Ureter (tissue), 1 donor: ENCODE measurements around the gene CYP2F1. TPM values are rescaled to one million over a fixed set of nuclear protein-coding genes. Genes with fewer than 3 reads are reported as not detected.
"Not testable (repeated sequence)": the region's sequence is repeated elsewhere in the genome, so short reads cannot be mapped to it uniquely, and the experiment has no call there.

Source experiments
- DNase-seq: peaks from one replicate; pipeline ENCODE4 v3.0.0-alpha.2; 2020; ENCODE audit warnings: low spot score
- total RNA-seq: library from RNA; stranded (reverse); gene quantifications from one replicate; pipeline ENCODE4 v1.2.4, GENCODE V29; 2023
- donor health status: DM: yes; HTN: yes; CAD: no.

CYP2F1 gene
- total RNA-seq, 1 donor from 2014 or later, result not detected

DNA sequence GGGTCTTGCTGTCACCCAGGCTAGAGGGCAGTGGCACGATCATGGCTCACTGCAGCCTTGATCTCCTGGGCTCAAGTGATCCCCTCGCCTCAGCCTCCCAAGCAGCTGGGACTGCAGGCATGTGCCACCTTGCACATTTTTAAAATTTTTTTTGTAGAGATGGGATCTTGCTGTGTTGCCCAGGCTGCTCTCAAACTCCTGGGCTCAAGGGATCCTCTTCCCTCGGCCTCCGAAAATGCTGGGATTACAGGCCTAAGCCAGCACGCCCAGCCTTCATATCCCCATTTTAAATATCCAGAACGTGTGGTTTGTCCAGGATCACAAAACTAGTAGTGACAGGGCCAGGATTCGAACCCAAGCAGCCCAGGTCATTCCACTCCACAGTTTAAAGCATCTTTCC, 13.1 kb downstream of the CYP2F1 start:
- not testable (repeated sequence) for DNase-seq

DNA sequence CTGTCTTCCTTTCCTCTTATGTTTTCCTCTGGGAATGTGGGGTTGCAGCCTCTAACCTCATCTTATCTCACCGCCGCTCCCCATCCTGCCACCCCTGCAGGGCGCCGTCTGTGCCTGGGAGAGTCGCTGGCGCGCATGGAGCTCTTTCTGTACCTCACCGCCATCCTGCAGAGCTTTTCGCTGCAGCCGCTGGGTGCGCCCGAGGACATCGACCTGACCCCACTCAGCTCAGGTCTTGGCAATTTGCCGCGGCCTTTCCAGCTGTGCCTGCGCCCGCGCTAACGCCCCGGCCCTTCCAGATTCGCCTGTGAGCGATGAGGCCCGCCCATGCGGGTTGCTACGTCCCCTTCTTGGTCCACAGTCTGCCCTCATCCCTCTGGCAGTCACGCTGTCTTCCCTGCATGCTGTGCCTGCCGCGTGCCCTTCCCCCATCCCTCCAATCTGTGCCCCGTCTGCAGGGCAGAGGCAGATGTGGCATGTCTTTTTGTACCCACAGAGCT, 13.6 kb downstream of the CYP2F1 start:
- DNase-seq, result peak; percentile 84

DNA sequence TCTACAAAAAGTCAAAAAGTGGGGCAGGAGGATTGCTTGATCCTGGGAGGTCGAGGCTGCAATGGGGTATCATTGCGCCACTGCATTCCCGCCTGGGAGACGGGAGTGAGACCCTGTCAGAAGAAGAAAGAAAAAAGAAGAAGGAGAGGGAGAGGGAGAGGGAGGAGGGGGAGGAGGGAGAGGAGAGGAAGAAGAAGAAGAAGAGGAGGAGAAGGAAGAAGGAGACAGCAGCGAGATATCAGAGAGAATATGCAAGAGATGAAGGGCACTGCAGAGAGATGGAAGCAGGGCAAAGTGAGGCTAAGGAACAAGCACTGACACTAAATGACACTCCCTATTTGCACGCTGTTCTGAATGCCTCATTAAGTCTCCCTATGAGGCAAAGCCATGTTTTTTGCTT, 14.5 kb downstream of the CYP2F1 start:
- no peak for DNase-seq

DNA sequence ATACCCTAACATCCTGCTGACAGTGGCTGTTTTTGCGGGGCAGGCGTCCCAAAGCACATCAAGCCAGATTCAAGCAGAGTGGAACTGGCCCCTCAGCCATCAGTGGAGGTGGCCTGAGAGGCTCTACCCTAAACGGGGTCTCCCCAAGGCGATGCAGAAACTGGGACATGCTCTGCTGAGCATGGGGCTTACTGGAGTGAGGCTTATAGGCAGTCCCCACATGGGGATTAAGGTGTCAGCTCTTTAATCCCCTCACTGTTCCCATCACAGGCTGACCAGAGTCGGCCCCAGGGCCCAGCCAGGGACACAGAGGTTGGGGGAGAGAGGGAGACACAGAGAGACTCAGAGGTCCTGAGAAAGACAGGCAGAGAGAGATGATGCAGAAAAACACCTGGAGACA, 17.0 kb downstream of the CYP2F1 start:
- no peak for DNase-seq

DNA sequence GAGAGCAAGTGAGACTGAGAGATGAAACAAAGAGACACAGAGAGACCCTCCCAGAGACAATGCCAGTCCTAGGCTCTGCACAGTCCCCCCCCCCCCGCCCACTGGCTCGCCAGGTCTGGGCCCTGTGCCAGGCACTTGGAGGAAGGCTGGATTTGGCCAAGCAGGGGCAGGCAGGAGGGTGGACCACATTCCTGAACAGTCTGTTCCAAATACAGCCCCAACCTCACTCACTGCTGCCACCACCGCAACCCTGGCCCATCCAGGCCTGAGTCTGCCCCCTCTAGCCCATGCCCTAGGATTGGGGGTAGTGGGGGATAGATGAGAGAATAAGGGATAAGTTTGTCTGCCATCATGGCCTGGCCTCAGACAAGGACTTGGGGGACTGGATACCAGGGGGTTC, 19.0 kb downstream of the CYP2F1 start:
- DNase-seq, result no peak

DNA sequence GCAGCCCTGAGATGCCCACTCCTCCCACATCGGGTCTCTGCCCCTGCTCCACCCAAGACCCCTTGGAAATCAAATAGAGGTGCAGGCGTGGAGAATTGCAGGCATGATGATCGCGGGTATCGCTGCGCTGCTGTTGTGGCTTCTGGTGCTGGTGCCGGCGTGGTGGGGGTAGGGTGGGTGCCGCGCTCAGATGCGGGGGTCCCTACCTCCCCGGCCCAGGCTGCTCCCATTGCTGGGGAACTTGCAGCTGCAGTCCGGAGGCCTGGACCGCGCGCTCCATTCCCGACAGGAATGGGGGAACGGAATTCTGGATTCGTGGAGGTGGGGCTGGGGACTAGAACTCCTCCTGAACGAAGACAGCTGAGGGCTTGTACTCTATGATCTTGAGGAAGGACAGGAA, 20.4 kb downstream of the CYP2F1 start:
- no peak for DNase-seq

DNA sequence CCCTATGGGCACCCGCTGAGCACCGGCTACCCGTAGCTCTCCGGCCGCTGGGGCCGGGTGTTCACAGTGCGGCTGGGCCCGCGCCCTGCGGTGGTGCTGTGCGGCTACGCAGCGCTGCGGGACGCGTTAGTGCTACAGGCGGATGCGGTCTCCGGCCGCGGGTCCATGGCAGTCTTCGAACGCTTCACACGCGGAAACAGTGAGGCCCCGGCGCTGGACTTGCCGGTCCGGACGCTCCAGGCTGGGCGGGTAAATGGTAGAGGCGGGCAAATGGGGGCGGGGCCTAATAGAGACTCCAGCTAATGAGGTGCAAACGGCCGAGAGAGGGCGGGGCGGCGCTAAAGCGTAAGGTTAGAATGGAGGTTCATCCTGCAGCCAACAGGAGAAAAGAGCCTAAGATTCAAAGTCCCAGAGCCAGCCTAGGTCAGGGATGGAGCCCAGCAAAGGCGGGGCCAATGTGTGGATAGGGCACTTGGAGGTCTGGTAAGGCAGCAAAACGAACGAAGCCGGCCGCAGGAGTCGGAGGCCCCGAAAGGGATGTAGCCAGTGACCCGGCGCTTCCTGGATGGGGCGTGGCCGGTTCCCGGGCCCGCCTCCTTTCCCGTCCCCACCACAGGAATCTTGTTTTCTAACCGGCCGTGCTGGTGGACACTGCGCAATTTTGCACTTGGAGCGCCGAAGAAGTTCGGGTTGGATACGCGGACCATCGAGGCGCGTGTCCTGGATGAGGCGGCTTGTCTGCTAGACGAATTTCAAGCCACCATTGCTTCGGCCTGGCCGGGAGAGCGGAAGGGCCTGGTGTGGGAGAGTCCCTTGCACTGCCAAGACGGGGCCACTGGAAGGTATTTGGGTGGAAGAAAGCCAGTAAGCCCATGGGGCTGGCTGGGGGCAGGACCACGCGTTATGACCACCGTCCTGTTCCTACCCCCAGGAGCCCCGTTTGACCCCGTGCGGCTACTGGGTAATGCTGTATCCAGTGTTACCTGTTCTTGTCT, 21.5 kb downstream of the CYP2F1 start:
- not testable (repeated sequence) for DNase-seq

DNA sequence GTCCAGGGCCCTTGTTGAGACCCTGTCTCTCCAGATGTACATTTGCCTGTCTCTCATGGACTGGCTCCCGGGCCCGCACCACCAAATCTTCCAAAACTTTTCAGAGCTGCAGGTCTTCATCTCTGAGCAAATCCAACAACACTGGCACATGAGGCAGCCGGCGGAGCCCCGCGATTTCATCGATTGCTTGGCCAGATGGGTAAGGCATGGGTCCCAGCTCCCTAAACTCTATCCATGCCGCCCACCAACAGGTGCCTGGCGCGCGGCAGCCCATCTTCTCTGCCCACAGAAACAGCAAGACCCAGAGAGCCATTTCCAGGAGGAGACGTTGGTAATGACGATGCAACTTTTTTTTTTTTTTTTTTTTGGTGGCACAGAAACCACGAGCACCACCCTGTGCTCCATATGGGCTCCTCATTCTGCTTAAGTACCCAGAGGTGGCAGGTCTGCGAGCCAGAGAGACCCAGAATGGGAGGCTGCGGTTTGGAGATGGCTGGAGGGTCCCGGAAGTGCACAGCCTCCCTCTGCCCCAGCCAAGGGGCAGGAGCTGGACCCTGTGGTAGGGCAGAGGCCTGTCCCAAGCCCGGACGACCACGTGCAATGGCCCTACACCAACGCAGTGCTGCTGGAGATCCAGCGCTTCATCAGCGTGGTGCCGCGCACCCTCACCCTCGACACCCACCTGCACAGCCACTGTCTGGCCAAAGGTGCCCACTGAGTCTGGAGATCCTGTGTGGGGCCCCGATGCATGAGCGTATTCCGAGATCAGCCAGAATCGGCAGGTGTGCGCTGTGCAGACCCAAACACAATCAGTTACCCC, 22.6 kb downstream of the CYP2F1 start:
- DNase-seq, result no peak

DNA sequence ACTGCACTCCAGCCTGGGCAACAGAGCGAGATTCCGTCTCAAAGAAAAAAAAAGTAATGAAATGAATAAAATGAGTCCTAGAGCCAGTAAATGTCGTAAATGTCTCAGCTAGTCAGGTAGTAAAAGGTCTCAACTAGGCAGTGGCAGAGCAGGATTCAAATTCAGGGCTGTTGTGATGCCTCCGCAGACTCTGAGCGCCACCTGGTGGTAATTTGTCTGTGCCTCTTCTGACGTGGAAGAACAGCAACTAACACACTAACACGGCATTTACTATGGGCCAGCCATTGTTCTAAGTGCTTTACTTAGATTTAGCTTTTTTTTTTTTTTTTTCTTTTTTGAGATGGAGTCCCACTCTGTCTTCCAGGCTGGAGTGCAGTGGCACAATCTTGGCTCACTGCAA, 30.2 kb downstream of the CYP2F1 start:
- peak; percentile 81 for DNase-seq

DNA sequence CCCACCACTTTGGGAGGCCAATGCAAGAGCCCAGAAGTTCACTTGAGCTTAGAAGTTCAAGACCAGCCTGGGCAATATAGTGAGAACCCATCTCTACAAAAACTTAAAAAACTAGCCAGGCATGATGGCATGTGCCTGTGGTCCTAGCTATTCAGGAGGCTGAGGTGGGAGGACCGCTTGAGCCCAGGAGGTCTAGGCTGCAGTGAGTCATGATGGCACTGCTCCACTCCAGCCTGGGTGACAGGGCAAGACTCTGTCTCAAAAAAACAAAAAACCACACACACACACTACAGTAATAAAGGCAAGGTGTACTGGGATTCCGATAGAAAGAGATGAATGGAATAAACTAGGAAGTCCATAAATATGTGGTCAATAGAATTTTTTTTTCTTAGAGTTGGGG, 35.6 kb downstream of the CYP2F1 start:
- DNase-seq, result no peak

DNA sequence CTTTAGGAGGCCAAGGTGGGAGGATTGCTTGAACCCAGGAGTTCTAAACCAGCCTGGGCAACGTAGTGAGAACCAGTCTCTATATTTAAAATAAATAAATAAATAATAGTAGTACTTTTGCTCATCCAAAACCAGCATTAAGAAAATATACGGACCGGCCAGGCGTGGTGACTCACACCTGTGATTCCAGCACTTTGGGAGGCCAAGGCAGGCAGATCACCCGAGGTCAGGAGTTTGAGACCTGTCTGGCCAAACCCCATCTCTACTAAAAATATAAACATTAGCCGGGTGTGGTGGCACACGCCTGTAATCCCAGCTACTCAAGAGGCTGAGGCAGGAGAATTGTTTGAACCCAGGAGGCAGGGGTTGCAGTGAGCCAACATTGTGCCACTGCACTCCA, 36.8 kb downstream of the CYP2F1 start:
- DNase-seq, result not testable (repeated sequence)

DNA sequence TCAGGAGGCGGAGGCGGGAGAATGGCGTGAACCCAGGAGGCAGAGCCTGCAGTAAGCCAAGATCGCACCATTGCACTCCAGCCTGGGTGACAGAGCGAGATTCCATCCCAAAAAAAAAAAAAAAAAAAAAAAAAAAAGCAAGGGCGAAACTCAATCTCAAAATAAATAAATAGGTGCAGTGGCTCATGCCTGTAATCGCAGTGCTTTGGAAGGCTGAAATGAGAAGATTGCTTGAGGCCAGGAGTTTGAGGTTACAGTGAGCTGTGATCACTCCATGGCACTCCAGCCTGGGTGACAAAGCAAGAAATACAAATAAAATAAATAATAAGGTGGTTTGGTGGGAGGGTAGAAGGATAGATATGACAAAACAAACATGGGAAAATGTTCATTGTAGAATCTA, 39.8 kb downstream of the CYP2F1 start:
- DNase-seq, result no peak

DNA sequence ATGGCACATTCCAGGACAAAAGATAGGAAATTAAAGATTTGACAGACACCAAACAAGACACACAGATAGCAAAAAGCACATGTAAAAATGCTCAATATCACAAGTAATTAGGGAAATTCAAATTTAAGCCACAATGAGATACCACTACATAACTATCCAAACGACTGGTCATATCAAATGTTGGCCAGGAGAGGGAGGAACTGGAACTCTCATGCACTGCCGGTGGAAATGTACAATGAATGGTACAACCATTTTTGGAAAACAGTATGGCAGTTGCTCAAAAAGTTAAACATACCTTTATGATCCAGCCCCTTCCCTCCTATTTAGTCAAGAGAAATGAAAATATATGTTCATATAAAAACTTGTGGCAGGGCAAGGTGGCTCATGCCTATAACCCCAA, 42.0 kb downstream of the CYP2F1 start:
- no peak for DNase-seq

DNA sequence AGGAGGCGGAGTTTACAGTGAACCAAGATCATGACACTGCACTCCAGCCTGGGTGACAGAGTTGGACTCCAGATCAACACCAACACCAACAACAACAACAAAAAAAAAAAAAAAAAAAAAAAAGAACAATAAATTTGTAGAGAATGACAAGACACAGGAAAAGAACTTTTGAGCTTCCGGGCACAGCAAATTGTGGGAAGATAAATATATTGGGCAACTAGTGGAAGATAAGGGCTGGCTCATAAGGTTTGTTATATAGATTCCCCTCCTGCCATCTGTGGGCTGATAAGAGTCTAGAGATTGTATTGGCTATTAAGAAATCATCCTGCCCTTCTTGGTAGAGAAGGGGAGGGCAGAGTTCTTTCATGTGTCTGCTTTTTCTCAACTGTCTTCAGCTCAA, 45.6 kb downstream of the CYP2F1 start:
- DNase-seq, result no peak

DNA sequence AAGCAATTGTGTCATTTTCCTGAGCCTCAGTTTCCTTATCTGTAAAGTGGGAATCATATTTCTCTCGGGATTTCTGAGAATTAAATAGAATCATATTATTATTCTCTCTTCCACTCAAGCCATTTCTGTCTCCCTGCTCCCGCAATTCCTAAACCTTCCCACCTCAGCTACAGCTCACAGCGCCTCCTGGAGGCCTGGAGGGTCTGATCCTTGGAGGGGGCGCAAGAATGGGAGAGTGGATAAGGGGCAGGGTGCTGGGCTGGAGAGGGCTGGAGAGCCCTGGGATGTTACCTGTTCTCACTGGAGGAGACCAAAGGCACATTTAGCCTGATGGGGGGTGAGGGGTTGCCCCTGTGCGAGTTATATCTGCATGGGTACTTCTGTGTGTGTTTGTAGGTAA, 47.7 kb downstream of the CYP2F1 start:
- DNase-seq, result no peak

DNA sequence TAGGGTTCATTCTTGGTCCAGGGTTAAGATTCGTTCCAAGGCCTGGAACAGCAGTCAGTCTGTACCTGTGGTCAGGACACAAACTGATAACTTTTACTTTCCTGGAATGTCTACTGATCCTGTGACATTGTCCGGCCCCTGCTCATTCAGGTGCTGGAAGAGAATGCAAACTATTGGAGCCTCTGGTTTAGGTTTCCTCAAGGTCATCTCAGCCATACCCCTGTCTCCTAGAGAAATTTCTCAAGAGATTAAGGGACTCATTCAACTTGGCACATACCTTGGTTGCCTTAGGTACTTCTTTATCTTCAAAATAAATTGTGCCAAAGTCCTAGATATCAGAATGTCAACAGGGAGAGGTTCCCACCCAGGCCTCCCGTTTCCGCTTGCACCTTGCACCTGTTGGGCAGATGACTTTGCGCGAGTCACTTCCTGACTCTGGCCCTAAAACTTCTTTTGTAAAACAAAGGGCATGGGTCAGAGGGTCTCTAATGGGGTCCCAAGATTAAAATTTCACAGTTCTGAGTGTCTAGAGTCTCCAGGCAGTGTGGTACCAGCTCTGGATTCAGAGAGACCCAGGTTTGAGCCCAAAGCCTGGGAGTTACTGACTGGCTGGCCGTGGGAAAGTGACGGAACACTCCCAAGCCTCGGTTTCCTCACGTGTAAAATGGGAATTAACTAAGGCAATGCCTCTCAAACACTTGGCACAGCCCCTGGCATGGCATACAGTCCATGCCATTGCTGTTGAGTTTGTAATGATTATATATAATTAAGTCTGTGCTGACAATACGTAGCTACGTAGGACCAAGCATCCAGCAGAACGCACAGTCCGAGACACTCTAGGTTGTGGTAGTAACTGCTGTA, 52.9 kb downstream of the CYP2F1 start:
- no peak for DNase-seq

DNA sequence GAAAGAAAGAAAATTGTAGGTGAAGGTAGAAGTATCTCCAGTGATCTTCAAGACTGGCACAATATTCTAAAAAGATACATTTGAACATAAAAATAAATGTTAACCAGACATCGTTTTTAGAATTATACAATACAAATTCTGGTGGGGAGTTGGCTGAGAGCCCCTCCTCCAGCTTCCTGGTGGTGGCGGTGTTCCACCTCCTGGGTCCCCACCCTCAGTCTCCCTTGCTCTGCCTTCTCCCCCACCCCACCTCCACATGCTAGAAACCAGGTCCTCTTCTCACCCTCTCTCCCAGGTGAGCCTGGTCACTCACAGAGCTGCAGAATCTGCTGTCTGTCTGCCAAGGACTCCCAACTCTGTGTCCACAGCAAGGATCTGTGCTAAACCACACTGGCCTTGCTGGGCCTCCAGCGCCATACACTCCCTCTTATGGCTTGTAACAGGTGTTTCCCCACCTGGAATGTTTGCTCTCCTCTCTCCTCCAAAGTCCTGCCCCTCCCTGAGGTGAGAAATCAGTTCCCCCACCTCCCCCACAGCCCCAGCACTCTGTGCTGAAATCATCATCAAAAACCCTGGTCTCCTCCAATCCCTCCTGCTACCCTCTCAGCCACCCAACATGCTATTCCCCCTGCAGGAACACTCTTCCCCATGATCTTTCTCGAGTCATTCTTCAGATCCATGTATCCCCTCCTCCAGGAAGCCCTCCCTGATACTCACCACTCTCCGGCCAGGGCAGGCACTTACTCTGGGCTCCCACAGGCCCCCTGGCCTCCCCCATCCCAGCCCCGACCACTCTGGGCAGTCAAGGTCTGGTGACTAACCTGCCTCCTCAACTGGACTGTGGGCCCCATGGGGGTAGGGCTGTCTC, 58.3 kb downstream of the CYP2F1 start:
- no peak for DNase-seq

DNA sequence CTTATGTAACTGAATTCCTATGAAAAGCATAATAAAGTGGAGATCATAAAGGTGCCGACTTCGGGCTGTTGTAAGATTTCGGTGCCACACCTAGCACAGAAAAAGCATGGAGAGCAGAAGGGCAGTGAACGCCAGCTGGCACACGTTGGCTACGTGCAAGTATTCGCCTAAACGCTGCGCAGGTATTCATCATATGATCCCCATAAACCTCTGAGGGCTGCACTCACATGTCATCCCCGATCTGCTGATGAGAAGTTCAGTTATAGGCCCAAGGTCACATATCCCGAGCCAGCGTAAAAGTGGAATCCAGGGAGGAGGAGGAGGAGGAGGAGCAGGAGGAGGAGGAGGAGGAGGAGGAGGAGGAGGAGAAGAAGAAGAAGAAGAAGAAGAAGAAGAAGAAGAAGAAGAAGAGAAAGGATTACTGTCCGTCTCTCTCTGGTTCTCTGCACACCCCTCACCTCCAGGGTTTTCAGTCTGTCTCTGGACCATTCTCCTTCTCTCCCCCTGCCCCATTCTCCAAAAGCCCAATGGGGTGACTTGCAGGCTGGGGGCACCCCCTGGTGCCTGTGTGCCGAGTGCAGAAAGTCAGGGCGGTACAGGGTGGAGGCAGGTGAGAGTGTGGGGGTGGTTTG, 60.2 kb downstream of the CYP2F1 start:
- DNase-seq, result no peak

DNA sequence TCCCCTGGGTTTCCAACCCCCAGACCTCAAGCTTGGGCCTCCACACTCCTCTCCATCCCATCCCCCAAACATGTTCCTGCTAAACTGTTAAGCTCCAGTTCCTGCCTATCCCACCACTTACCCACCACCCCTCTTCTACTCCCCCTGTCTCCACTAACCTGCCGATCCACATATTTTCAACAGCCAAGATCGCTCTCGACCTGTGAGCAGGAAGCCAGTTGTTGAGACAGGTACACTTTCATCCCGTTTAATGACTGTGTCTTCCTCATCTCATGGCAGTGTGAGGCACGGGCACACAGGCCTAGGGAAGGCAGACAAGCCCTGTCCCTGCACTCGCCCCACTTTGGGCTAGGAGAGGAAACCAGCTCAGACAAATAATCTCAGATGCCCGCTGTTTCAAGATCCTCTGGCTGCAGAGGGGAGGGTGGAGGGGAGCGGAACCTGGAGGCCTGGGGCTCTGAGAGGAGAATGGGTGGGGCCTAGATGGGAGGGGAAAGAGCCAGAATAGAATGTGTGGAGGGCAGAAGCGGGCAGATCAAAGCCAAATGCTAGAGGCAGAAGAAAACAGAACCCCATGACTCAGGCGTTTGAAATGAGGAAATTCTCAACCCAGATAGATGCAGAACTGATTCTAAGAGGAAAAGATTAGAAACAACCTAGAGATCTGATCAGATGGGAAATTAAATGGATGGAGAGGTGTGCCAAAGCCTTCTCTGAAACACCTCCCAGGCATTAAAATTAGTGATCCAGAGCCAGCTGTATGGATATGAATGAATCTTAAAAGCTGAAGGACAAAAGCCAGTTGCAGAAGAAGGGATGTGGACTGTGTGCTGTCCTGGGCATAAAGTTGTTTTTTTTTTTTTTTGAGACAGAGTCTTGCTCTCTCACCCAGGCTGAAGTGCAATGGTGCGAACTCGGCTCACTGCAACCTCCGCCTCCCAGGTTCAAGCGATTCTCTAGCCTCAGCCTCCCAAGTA, 61.9 kb downstream of the CYP2F1 start:
- peak; percentile 82 for DNase-seq
